Peyer's patch (tissue), 4 donors: ENCODE results near the gene ECT2. TPM values are rescaled to one million over a fixed set of nuclear protein-coding genes. Genes with fewer than 3 reads are reported as not detected.
"Not testable (repeated sequence)": the region's sequence is repeated elsewhere in the genome, so short reads cannot be mapped to it uniquely, and the experiment has no call there.

Experiments used
- DNase-seq, 3 donors: peaks; one replicate each; pipeline ENCODE4 v3.0.0-alpha.2; 2017 to 2019
- H3K27ac ChIP-seq, 4 donors: fragments of 200-600 bp; sonication (generic); one replicate each; pipeline ENCODE4 v1.5.1; 2016 to 2019
- H3K27me3 ChIP-seq, 2 donors: fragments of 200-600 bp; sonication (generic); one replicate each; pipeline ENCODE4 v1.5.1; 2019
- H3K36me3 ChIP-seq, 3 donors: fragments of 200-600 bp; sonication (generic); one replicate each; pipeline ENCODE4 v1.5.1; 2016 to 2019
- H3K4me1 ChIP-seq, 4 donors: fragments of 200-600 bp; sonication (generic); one replicate each; pipeline ENCODE4 v1.5.1; 2016 to 2019
- H3K4me3 ChIP-seq, 4 donors: fragments of 200-600 bp; sonication (generic); 1 replicate in 3 of 4; 2 replicates in 1 of 4; pipeline ENCODE4 v1.5.1; 2016 to 2019; ENCODE audit warnings: mild to moderate bottlenecking in 1 of 4
- H3K9me3 ChIP-seq, 4 donors: fragments of 200-600 bp; sonication (generic); one replicate each; pipeline ENCODE4 v1.5.1; 2016 to 2019; ENCODE audit warnings: mild to moderate bottlenecking in 1 of 4
- POLR2A ChIP-seq, 2 donors: fragments of 450-650 bp; IDR thresholded peaks; one replicate each; pipeline ENCODE4 v1.5.1; 2017; ENCODE audit warnings: antibody characterized with exemption in 2 of 2, mild to moderate bottlenecking in 2 of 2, moderate library complexity in 2 of 2
- total RNA-seq, 4 donors: library from RNA; depleted of rRNA; stranded (reverse); fragments of >200 nt; gene quantifications; one replicate each; pipeline ENCODE4 v1.1.0, GENCODE V29; 2016
- TF ChIP-seq, protein P1 (sequence below), 6 experiments: fragments of 450-650 bp in 4 of 6; fragments of 200-600 bp in 2 of 6; sonication (generic) in 1 of 6; IDR thresholded peaks; one replicate each; pipeline ENCODE4 v1.5.1; 2017 to 2019; ENCODE audit warnings: antibody characterized with exemption in 6 of 6, mild to moderate bottlenecking in 3 of 6, moderate library complexity in 1 of 6

Gene ECT2
- total RNA-seq, 4 donors from 2014 or later = 8.9 to 11.2 (median 9.8) TPM

DNA sequence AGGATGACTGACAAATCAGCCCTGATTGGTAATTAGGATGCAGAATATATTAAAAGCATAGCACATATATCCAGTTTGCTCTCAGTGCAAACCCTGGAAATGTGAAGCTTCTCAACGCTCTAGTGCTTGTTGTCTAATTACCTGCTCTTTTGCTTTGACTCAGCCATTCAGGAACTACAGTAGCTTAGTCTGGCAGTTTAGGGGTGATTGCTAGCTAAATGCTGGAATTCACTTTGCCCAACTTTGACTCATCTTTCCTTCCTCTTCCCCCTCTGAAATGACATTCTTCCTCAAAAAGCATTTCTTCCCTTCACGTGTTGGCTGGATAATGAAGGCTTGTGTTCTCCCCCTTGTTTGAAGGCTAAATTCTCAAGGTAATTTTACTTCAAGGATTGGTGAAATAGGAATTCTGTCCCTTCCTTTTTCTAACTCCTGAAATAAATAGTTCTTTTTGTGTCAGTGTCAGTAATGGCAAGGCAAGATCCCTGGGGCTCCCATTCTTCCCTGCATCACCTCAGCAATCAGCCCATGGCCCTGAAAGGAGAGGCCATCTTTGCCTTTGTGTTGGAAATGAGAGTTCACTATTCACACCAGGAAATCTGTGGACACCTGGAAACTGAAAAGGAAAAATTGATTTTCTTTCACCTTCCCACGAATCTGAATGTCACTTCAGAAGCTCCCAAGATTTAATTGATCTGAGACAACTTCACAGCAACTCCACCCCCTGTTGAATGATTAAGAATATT, 103.6 kb downstream of the ECT2 start:
- no peak for DNase-seq
- Histone ChIP-seq H3K27ac (no peak overlapping the region), H3K36me3 (no peaks in the 10 kb centered on the region), H3K4me1 (no peaks in the 10 kb centered on the region), H3K4me3 (no peak overlapping the region), H3K27me3 (no peaks in the 10 kb centered on the region), H3K9me3 (no peaks in the 10 kb centered on the region)
- no peak for TF ChIP-seq POLR2A (IDR thresholded peaks at IDR 0.05)
- TF ChIP-seq, protein P1, sequence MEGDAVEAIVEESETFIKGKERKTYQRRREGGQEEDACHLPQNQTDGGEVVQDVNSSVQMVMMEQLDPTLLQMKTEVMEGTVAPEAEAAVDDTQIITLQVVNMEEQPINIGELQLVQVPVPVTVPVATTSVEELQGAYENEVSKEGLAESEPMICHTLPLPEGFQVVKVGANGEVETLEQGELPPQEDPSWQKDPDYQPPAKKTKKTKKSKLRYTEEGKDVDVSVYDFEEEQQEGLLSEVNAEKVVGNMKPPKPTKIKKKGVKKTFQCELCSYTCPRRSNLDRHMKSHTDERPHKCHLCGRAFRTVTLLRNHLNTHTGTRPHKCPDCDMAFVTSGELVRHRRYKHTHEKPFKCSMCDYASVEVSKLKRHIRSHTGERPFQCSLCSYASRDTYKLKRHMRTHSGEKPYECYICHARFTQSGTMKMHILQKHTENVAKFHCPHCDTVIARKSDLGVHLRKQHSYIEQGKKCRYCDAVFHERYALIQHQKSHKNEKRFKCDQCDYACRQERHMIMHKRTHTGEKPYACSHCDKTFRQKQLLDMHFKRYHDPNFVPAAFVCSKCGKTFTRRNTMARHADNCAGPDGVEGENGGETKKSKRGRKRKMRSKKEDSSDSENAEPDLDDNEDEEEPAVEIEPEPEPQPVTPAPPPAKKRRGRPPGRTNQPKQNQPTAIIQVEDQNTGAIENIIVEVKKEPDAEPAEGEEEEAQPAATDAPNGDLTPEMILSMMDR (IDR thresholded peaks at IDR 0.05) = no peak

- Histone ChIP-seq H3K4me1 (no peaks in the 10 kb centered on the region), H3K36me3 (no peaks in the 10 kb centered on the region), H3K4me3 (no peak overlapping the region), H3K9me3 (no peaks in the 10 kb centered on the region), H3K27ac (no peak overlapping the region), H3K27me3 (no peaks in the 10 kb centered on the region)
- no peak for DNase-seq
- TF ChIP-seq, protein P1 (IDR thresholded peaks at IDR 0.05) = no peak
- no peak for TF ChIP-seq POLR2A (IDR thresholded peaks at IDR 0.05)
These were observed 104.5 kb downstream of the ECT2 start for GRCh38 chr3:172855037-172855436.

DNA sequence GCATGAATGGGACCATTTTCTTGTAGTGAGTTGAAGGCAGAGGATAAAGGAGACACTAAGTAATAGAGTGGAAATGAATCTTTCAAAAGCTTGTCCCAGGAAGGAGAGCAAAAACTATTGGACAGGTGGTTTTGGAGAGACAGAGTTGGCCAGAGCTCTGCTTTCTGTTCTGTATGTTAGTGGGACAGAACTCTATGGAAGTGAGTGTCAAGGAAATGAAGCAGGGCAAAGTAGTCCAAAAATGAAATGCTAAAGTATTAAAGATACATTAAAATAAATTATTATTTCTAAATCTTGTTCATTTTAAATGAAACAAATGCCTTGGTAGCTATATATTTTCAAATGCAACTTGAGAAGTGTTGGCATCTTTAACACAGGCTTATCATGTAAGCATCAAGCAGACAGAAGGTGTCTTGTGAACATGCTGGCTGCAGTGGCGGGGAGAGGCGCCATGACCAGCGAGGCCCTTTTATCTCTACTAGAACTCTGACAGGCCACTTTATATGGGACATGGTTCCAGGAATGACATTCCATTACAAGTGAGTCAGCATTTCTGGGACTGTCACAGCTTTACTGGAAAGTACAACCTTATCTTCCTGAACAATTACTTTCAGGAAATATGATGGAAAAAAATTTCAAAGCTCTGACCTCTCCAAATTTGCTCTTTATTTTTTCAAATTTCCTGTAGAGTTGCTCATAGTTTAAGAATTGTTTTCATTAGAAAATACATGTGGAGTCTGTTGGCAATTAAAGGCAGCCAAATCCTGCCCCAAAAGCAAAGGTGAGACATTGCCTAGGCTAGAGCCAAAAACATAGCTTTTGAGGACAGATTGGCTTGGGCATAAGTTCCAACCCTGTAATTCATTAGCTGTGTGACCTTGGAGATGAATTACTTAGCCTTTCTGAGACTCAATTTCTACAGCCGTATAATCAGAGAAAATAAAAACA, 106.5 kb downstream of the ECT2 start:
- TF ChIP-seq, protein P1 (IDR thresholded peaks at IDR 0.05) = no peak
- TF ChIP-seq POLR2A (IDR thresholded peaks at IDR 0.05) = no peak
- Histone ChIP-seq H3K9me3 (no peaks in the 10 kb centered on the region), H3K27ac (no peak overlapping the region), H3K4me3 (no peak overlapping the region), H3K27me3 (no peaks in the 10 kb centered on the region), H3K4me1 (no peaks in the 10 kb centered on the region), H3K36me3 (no peaks in the 10 kb centered on the region)
- peak in 2 of 3 donors; percentile 48 to 53 for DNase-seq

DNA sequence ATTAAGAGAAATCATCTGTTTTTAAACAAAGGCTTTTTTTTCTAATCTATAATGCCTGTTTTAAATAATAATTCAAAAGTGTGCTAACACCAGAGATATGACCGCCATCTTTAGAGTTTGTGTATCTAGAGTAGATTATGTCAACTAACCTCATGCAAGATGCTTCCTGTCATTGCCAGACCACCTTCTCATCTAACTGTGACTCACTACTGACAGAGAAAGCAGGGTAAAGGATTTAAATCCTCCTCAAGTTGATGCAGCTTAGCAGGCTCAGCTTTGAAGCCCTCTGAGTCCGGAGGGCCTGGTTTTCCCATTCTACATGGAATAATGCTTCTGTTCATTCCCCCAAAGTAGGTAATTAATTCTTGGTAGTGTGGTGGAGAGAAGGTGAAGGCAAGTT, 108.5 kb downstream of the ECT2 start:
- Histone ChIP-seq H3K27ac (no peak overlapping the region), H3K4me3 (no peak overlapping the region), H3K4me1 (no peaks in the 10 kb centered on the region), H3K36me3 (no peaks in the 10 kb centered on the region), H3K27me3 (no peaks in the 10 kb centered on the region), H3K9me3 (no peaks in the 10 kb centered on the region)
- TF ChIP-seq POLR2A (IDR thresholded peaks at IDR 0.05) = no peak
- TF ChIP-seq, protein P1 (IDR thresholded peaks at IDR 0.05) = no peak
- DNase-seq = no peak

DNA sequence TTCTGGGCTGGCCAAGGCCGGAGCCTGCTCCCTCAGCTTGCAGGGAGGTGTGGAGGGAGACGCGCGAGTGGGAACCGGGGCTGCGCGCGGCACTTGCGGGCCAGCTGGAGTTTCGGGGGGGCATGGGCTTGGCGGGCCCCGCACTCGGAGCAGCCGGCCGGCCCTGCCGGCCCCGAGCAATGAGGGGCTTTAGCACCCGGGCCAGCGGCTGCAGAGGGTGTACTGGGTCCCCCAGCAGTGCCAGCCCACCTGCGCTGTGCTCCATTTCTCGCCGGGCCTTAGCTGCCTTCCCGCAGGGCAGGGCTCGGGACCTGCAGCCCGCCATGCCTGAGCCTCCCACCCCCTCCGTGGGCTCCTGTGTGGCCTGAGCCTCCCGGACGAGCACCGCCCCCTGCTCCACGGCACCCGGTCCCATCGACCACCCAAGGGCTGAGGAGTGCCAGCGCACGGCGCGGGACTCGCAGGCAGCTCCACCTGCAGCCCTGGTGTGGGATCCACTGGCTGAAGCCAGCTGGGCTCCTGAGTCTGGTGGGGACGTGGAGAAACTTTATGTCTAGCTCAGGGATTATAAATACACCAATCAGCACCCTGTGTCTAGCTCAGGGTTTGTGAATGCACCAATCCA, 116.3 kb downstream of the ECT2 start:
- not testable (repeated sequence) for H3K27ac ChIP-seq, H3K4me1 ChIP-seq, DNase-seq, H3K9me3 ChIP-seq, H3K36me3 ChIP-seq, H3K4me3 ChIP-seq, H3K27me3 ChIP-seq
